T-helper 1 cell treated with Interleukin-12 subunit alpha and Interleukin-12 subunit beta and Interleukin-4 antibody, amounts not matched to agents 30 μg/mL and 1 μg/mL, for 36 hours (primary cell): Measurements from ENCODE around the gene TEPSIN.

Experiments used
- H3K27ac Mint-ChIP-seq: one replicate; pipeline ENCODE4 v1.8.0; 2021; ENCODE audit warnings: mild to moderate bottlenecking, mixed read lengths
- H3K27me3 Mint-ChIP-seq: one replicate; pipeline ENCODE4 v1.8.0; 2021; ENCODE audit warnings: low read depth, mixed read lengths
- H3K36me3 Mint-ChIP-seq: one replicate; pipeline ENCODE4 v1.8.0; 2021; ENCODE audit warnings: low read depth, mixed read lengths
- H3K4me1 Mint-ChIP-seq: one replicate; pipeline ENCODE4 v1.8.0; 2021; ENCODE audit warnings: low read depth, mixed read lengths
- H3K4me3 Mint-ChIP-seq: one replicate; pipeline ENCODE4 v1.8.0; 2021; ENCODE audit warnings: mild to moderate bottlenecking, moderate library complexity, mixed read lengths
- H3K9me3 Mint-ChIP-seq: one replicate; pipeline ENCODE4 v1.8.0; 2021; ENCODE audit warnings: mixed read lengths

Gene TEPSIN

DNA sequence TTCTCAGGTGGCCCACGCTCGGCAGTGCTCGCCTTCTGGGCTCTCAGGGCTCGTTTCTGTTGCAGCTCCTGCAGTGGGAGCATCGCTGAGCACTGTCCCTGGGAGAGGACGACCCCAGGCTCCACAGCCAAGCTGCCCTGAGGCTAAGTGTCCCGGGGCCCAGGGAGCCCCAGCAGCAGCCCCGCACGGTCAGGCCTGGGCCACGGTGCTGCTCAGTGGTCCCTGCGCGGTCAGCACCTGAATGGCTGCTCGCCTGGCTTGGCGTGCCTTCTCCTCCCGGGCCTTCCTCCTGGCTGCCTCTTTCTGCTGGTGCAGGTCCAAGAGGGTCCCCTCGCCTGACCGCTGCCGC, 39.4 kb downstream of the TEPSIN start:
- no peaks in the 10 kb centered on the region for H3K27me3 Mint-ChIP-seq
- H3K27ac Mint-ChIP-seq: no peak overlapping the region
- no peaks in the 10 kb centered on the region for H3K9me3 Mint-ChIP-seq
- no peaks in the 10 kb centered on the region for H3K4me1 Mint-ChIP-seq
- no peak overlapping the region for H3K4me3 Mint-ChIP-seq
- no peaks in the 10 kb centered on the region for H3K36me3 Mint-ChIP-seq

DNA sequence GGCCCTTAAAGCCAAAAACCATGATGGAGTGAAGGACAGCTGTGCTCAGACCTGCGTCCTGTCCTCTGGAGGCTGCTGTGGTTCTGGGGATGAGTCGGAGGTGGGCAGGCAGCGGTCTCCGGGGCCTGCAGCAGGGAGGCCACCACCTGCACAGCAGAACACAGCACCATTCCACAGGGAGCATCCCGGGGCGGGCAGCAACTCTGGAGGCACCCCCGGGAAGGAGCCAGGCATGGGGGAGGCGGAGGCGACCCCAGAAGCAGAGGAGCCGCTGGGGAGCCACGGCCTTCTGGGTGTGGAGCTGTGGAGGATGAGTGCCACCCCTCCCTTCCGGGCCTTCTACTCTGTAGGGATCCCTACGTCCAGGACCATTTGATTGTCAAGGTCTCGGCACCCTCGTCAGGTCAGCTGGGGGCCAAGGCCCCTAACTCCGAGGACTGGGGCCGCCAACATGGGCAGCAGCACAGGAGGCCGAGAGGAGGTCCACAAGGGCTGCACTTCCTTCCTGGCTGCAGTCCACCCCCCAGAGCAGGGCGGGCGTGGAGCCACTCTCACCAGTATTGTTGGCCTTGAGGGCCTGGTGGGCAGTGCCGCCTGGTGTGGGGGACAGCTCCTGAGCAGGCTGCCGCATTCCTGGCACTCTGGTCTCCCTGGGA, 39.9 kb downstream of the TEPSIN start:
- Mint-ChIP-seq H3K4me1 (no peaks in the 10 kb centered on the region), H3K36me3 (no peaks in the 10 kb centered on the region), H3K27me3 (no peaks in the 10 kb centered on the region), H3K9me3 (no peaks in the 10 kb centered on the region), H3K4me3 (no peak overlapping the region), H3K27ac (no peak overlapping the region)

DNA sequence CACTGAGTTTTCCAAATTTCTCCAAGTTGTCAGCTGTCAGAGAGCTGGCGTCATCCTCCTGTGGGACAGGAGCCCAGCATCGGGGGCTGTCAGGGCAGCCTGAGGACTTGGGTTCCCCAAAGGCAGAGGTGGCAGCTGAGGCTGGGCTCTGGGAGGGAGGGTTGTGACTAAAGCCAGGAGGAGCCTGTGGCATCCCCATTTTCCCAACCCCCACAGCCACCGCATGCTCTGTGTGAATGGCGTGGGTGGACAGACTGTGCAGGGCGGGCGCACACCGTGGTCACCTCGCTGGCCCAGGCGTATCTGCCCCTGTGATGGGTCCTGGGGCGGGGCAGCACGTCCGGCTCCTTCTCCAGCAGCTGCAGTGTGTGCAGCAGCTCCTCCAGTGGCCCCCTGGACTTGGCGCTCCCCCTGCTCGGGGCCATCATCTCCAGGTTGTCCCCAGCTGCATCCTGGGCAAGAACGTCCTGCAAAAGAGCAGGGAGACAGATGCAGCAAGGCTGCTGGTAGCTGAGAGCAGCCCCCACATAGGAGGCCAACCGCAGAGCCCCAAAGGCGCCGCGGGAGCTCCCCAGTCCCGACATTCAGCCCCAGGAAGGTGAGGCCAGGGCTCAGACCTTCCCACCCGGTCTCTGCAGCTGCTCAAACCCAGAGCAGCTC, 40.9 kb downstream of the TEPSIN start:
- no peaks in the 10 kb centered on the region for H3K4me1 Mint-ChIP-seq
- no peaks in the 10 kb centered on the region for H3K27me3 Mint-ChIP-seq
- H3K4me3 Mint-ChIP-seq: no peak overlapping the region
- no peaks in the 10 kb centered on the region for H3K9me3 Mint-ChIP-seq
- H3K27ac Mint-ChIP-seq: no peak overlapping the region
- no peaks in the 10 kb centered on the region for H3K36me3 Mint-ChIP-seq

DNA sequence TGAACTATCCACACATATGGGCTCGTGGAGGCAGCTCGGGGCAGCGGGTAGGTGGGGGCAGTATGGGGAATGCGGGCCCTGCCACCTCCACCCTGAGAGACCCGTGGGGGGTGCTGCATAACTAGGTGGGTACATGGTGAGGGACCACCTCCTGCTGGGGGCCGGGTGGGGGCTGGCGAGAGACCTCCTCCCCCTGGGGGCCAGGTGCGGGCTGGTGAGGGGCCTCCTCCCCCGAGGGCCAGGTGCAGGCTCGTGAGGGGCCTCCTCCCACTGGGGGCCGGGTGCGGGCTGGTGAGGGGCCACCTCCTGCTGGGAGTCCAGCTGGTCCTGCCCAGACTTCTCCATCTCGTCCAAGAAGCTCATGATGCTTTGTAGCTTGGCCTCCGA, 41.5 kb downstream of the TEPSIN start:
- Mint-ChIP-seq H3K9me3 (no peaks in the 10 kb centered on the region), H3K36me3 (no peaks in the 10 kb centered on the region), H3K4me1 (no peaks in the 10 kb centered on the region), H3K4me3 (no peak overlapping the region), H3K27ac (no peak overlapping the region), H3K27me3 (no peaks in the 10 kb centered on the region)

DNA sequence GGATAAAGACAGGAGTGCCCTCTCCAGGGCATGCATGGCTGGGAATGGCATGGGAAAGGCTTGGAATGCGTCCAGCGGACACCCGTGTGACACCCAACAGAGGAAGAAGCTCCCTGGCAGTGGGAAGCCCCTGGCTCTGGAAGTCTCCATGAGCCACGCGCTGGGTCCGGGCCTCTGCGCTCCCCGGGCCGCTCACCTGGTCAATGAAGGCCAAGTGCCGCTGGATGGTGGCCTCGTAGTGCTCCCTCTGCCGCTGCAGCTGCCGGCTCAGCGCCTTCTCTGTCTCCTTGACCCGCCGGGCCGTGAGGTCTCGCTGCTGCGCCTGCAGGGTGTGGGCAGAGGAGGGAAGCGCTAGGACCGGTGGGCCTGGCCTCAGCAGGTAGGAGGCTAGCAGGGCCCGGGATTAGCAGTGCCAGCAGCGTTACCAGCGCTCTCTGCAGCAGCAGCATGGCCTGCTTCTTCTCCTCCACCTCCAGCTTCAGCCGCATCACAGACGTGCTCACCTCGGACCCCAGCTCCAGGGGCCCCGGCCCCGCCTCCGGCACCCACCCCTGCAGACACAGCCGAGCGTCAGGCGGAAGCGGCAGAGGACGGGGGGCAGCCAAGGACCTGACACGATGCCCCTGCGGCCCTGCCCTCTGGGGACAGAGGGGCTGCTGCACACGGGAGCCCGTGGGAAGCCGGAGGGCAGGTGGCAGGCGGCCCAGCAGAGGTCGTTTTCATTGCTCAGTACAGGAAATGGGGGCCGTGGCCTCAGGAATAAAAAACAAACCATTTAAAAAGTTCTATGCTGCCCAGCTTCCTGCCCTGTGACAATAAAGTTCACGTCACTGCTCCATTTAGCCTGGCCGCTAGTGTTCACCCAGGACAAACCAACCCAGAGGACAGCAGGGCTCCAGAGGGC, 42.1 kb downstream of the TEPSIN start:
- Mint-ChIP-seq H3K36me3 (no peaks in the 10 kb centered on the region), H3K4me3 (no peak overlapping the region), H3K27me3 (no peaks in the 10 kb centered on the region), H3K27ac (no peak overlapping the region), H3K4me1 (no peaks in the 10 kb centered on the region), H3K9me3 (no peaks in the 10 kb centered on the region)

DNA sequence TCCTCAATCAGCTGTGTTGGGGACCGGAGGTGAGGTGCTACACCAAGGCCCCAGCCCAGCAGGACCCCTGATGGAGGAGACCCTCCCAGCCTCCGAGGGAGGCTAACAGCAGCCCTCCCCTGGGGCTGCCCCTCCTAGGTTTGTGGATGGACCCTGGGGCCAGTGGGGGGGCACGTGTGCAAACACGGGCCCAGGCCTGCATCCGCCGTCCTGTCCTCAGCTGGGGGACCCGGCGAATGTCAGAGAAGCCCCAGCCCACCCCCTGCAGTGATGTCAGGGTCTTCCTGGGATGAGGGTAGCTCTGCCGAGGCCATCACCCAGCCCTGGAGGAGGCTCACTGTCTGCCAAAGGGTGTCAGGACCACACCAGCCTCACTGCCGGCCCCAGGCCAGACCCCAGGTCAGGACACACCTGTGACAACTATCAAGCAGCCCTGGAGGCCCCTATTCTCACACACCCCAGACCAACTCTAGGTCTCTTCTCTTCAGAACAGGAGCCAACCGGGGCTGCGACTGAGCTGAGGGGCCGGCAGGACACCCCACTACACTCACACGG, 42.8 kb downstream of the TEPSIN start:
- Mint-ChIP-seq H3K27me3 (no peaks in the 10 kb centered on the region), H3K27ac (no peak overlapping the region), H3K9me3 (no peaks in the 10 kb centered on the region), H3K4me3 (no peak overlapping the region), H3K4me1 (no peaks in the 10 kb centered on the region), H3K36me3 (no peaks in the 10 kb centered on the region)

DNA sequence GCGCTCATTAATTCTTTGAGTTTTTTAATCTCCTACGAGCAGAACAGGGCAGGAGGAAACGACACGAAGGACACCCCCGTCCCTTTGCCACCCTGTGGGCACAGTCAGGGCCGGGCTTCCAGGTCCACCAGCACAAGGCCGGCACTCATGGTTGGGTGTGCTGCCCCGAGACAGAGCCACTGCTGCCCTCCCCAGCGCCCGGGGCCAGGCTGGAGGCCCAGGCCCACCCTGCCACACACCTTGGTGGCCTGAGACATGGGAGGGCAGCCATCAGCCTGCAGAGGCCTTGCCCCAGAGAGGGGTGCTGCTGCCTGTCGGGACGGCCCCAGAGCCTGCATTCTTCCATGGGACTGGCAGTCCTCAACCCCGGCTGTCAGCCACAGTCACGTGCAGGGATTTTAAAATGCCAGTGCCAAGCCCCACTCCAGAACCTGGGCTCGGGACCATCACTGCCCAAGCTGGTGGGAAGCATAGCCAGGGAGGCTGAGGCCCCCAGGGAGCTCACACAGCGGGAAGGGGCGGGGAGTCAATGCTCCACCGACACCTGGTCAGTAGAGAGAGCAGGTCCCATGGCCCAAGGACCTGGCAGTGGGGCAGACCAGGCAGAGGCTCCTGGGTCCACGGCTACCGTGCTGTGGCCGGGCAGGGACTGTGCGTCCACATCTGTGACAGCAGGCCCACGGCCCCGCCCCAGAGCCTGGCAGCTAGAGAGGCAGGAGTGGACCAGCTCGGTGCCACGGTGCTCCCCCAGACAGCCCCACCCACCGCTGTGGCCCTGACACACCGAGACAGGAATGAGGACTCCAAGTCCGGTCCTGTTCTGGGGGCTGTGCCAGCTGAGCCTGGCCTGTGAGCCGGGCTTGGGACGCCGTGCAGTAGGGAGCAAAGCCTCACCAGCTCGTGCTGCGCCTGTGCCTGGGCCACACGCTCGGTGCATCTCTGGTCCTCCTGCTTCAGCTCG, 43.6 kb downstream of the TEPSIN start:
- no peaks in the 10 kb centered on the region for H3K9me3 Mint-ChIP-seq
- no peak overlapping the region for H3K4me3 Mint-ChIP-seq
- no peaks in the 10 kb centered on the region for H3K36me3 Mint-ChIP-seq
- H3K27ac Mint-ChIP-seq: no peak overlapping the region
- H3K4me1 Mint-ChIP-seq: no peaks in the 10 kb centered on the region
- no peaks in the 10 kb centered on the region for H3K27me3 Mint-ChIP-seq

DNA sequence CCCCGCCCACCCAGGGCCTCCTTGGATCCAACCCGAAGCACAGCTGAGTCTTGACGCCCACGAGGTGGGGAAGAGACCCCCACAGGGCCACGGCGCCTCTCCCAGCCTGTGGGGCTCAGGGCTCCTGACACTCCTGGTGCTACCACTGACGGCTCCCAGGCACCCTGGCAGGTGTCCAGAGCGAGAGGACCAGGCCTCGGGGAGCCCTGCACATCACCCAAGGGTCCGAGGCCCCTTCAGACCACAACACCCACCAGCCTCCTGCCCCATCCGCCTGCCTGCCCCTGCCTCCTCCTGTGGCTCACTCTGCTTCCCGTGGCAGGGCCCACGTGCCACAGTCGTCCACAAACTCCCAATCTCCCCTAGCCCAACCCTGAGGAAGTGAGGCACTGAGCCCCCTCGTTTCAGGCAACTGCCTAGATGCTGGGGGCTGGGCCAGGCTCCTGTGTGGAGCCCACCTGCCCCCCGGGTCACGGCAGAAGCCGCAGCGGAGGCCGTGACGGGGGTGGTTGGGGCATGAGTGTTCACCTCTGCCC, 44.6 kb downstream of the TEPSIN start:
- Mint-ChIP-seq H3K27me3 (no peaks in the 10 kb centered on the region), H3K36me3 (no peaks in the 10 kb centered on the region), H3K9me3 (no peaks in the 10 kb centered on the region), H3K4me1 (no peaks in the 10 kb centered on the region), H3K27ac (no peak overlapping the region), H3K4me3 (no peak overlapping the region)

DNA sequence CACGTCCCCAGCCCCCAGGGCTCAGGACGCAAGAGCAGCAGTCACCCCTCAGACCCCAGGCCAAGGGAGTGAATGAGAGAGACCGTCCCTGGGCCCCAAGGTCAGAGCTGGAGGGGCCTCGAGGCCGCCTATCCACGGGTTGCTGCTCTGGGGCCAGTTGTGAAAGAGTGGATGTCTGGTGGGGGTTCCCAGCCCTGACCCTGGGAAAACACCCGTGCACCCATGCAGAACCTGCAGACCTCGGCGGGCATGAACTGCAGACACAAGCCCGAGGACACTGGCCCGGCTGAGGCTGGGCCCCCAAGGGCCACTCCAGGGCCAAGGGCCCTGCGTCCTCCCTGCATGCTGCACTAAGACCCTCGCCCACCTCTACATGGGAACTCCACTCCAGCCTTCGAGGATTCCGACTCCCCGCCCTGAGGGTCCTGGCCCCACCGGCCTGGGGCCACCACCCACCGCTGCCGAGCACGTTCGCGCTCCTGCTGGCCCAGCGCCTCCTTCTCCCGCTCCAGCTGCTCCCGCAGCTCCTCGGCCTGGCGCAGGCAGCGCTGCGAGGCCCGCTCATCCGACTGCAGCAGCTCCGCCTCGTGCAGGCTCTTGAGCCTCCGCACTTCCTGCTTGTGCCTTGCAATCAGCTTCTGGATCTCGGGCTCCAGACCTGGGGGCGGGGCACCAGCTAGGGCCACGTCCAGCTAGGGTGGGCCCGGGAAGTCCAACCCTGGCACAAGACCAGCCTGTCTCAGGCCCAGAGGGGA, 45.2 kb downstream of the TEPSIN start:
- H3K36me3 Mint-ChIP-seq: no peaks in the 10 kb centered on the region
- H3K4me3 Mint-ChIP-seq: no peak overlapping the region
- H3K27me3 Mint-ChIP-seq: no peaks in the 10 kb centered on the region
- no peaks in the 10 kb centered on the region for H3K9me3 Mint-ChIP-seq
- H3K4me1 Mint-ChIP-seq: no peaks in the 10 kb centered on the region
- no peak overlapping the region for H3K27ac Mint-ChIP-seq

DNA sequence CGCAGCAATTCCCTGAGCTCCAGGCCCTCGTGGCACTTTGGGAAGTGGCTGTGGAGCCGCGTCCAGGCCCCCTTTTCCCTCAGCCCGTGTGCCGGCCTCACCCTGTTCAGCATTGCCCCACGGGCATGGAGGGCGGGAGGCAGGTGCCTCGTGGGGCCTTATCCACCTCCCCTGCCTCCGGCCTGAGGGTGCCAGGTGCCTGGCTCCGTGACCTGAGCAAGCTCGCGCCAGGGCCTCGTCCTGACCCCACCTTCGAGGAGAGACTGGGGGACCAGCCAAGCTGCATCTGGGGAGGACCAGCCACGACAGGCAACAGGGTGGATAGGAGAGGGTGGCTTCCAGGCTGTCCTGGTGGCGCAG, 45.8 kb downstream of the TEPSIN start:
- Mint-ChIP-seq H3K4me3 (no peak overlapping the region), H3K9me3 (no peaks in the 10 kb centered on the region), H3K27me3 (no peaks in the 10 kb centered on the region), H3K27ac (no peak overlapping the region), H3K4me1 (no peaks in the 10 kb centered on the region), H3K36me3 (no peaks in the 10 kb centered on the region)

DNA sequence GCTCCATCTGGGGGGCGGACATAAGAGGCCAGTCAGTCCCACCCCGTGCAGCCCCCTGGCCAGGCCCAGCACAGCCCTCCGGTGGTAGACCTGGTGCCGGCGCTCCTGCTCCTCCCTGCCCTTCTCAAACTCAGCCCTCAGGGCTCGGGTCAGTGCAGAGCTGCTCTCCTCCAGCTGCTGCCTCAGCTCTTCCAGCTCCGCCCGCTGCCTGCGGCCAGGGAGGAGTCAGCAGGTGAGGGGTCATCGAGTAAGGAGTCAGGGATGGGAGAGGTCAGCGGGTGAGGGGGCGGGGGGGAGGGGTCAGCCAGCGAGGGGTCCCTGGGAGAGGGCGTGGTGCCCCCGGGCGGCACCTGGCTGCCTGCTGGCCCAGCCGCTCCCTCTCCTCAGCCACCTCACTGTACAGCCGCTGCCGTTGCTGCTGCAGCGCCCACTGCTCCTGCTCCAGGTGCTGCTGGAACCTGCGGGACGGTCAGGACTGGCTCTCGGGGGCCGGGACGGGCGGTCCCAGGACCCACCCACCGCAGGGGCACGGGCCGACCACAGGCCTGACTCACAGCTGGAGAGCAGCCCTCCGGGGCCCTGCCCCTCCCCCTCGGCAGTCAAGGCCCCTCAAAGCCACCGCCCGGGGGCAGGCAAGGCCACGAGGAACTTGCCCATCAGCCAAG, 46.3 kb downstream of the TEPSIN start:
- H3K36me3 Mint-ChIP-seq: no peaks in the 10 kb centered on the region
- H3K9me3 Mint-ChIP-seq: no peaks in the 10 kb centered on the region
- H3K4me3 Mint-ChIP-seq: no peak overlapping the region
- H3K27ac Mint-ChIP-seq: no peak overlapping the region
- no peaks in the 10 kb centered on the region for H3K27me3 Mint-ChIP-seq
- H3K4me1 Mint-ChIP-seq: no peaks in the 10 kb centered on the region

DNA sequence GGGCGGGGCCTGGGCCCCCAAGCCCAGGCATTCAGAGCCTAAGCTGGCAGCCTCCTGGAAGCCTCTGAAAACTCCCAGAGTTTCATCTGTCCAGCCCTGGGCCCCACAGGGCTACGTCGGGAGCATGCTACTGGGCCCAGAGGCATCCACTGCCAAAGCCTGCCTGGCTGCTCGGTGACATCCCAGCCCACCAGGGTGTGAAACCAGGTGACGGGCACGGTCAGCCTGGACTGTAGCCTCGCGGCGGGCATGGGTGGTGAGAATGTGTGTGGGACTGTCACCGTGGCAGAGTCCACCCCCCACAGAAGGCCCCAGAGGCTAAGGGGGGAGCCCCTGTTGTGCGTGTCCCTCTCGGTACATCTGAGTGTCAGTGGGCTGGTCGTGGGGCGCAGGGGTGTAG, 47.2 kb downstream of the TEPSIN start:
- no peak overlapping the region for H3K27ac Mint-ChIP-seq
- H3K36me3 Mint-ChIP-seq: no peaks in the 10 kb centered on the region
- H3K9me3 Mint-ChIP-seq: no peaks in the 10 kb centered on the region

DNA sequence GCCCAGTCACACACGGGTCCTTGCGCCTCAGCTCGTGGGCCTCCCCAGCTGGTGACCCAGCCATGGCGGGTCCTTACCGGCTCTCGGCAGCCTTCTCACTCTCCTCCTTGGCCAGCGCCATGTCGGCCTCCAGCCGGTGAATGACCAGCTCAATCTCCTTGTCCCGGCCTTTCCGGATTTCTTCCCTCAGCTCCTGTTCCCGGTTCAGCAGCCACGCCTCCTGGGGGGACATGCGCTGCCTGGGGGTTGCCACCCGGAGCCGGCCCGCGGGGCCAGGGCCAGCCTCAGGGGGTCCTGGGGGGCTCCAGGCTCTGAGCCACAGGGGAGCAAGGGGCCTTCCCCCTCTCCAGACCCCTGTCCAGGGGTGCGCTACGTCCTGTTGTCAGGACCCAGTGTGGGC, 47.7 kb downstream of the TEPSIN start:
- Mint-ChIP-seq H3K9me3 (no peaks in the 10 kb centered on the region), H3K27me3 (no peaks in the 10 kb centered on the region), H3K4me3 (no peak overlapping the region), H3K4me1 (no peaks in the 10 kb centered on the region), H3K36me3 (no peaks in the 10 kb centered on the region), H3K27ac (no peak overlapping the region)

More for the DNA sequence above, 47.2 kb downstream of the TEPSIN start:
- H3K4me3 Mint-ChIP-seq: no peak overlapping the region
- no peaks in the 10 kb centered on the region for H3K27me3 Mint-ChIP-seq
- no peaks in the 10 kb centered on the region for H3K4me1 Mint-ChIP-seq
